ENCODE data around the gene CETP.

CETP gene

DNA sequence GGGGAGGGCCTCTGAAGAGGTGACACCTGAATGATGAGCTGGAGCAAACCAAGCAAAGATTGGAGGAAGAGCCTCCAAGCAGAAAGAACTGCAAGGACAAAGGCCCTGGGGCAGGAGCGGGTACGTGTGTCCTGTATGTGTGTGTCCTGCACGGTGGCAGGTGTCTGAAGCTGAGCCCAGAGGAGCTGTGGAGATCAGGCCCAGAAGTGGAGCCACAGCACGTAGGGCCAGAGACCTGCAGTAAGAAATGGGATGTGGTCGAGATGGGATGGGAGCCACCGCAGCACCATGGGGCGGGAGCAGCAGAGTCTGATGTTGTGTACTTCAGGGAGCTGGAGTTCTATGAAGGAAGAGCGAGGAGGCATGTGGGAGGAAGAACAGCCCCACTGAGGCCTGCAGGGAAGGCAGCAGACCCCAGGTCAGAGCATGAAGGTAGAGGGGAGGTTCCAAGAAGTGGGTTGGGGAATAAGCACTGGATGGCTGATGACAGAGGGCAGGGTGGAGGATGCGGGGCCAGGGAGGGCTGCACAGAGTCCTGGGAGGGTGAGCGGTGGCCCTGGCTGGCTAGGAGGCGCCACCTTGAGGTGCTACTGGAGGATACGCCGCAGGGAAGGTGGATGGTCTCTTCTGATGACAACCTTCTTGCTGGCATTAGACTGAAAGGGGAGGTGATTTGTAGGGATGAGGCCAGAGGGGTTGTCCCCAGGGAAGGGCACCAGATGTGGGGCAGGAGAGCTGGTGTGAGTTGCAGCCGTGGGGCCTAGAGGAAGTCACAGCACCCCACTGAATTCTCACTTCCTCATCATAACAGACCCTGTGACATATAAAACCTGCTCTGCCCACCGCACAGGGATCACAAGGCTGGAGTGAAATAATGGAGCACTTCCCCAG, 10.6 kb upstream of the CETP start:
- no peak overlapping the region for H3K9ac ChIP-seq (ENCODE audit: low read length)
- H3K27me3 ChIP-seq (ENCODE audit: control insufficient read depth, insufficient read depth, low read length) = no peaks in the 10 kb centered on the region
- no peak overlapping the region for H3K4me3 ChIP-seq (ENCODE audit: low read length)

DNA sequence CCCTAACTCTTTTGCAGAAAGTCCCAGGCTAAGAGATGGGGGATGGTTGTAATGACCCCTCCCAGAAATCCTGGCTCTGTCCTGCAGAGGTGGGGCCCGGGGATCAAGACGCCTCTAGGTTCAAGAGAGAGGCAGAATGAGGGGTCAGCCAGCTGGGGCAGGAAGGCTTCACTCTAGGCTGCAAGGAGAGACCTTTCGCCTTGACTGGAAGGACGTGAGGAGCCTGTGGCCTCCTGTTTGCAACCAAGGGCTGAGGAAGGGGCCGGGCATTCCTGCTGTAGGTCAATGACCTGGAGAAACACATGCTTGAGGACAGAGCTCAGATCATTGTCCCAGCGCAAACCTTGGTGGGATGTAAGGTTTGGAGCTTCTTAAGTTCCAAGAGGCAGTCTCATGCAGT, 8.7 kb upstream of the CETP start:
- Histone ChIP-seq H3K36me3 (ENCODE audit: control insufficient read depth, insufficient read depth, low read length) (no peaks in the 10 kb centered on the region), H3K4me3 (ENCODE audit: low read length) (no peak overlapping the region), H3K9ac (ENCODE audit: low read length) (no peak overlapping the region), H3K27me3 (ENCODE audit: control insufficient read depth, insufficient read depth, low read length) (no peaks in the 10 kb centered on the region), H3K9me3 (ENCODE audit: control insufficient read depth, low read length) (no peaks in the 10 kb centered on the region), H3K4me1 (ENCODE audit: control insufficient read depth, insufficient read depth, low read length) (no peaks in the 10 kb centered on the region)

More for the DNA sequence above, 10.6 kb upstream of the CETP start:
- Histone ChIP-seq H3K9me3 (ENCODE audit: control insufficient read depth, low read length) (no peaks in the 10 kb centered on the region), H3K36me3 (ENCODE audit: control insufficient read depth, insufficient read depth, low read length) (no peaks in the 10 kb centered on the region), H3K4me1 (ENCODE audit: control insufficient read depth, insufficient read depth, low read length) (no peaks in the 10 kb centered on the region)

DNA sequence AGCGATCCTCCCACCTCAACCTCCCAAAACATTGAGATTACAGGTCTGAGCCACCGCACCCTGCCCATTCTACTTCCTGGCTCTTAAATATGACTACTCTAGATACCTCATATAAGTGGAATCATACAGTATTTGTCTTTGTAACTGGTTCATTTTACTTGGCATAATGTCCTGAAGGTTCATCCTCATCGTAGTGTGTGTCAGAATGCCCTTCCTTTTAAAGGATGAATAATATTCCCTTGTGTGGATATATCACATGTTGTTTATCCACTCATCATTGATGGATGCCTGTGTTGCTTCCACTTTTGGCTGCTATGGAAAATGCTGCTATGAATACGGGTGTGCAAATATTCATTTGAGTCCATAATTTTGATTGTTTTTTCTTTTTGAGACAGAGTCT, 5.7 kb upstream of the CETP start:
- no peaks in the 10 kb centered on the region for H3K9me3 ChIP-seq (ENCODE audit: control insufficient read depth, low read length)

DNA sequence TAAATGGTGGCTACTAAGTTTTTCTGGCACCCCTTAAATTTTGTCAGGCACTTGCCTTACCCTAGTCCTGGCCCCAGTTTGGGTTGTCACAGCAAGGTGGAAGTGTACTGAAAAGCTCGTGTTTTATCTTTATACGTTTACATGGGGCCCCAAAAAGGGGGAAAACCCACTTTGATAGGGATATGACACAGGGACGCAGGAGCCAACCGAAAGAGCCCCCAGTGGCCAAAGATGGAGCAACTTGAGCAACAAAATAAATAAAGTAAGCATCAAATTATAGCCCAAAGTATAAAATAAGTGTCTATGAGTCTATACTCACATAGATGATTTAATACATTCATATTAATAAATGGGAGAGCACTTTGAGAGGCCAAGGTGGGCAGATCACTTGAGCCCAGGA, 5.0 kb upstream of the CETP start:
- Histone ChIP-seq H3K9me3 (ENCODE audit: control insufficient read depth, low read length) (no peaks in the 10 kb centered on the region), H3K36me3 (ENCODE audit: control insufficient read depth, insufficient read depth, low read length) (no peaks in the 10 kb centered on the region), H3K27me3 (ENCODE audit: control insufficient read depth, insufficient read depth, low read length) (no peaks in the 10 kb centered on the region), H3K4me3 (ENCODE audit: low read length) (no peak overlapping the region), H3K4me1 (ENCODE audit: control insufficient read depth, insufficient read depth, low read length) (no peaks in the 10 kb centered on the region), H3K9ac (ENCODE audit: low read length) (no peak overlapping the region)

More for the DNA sequence above, 5.7 kb upstream of the CETP start:
- H3K27me3 ChIP-seq (ENCODE audit: control insufficient read depth, insufficient read depth, low read length) = no peaks in the 10 kb centered on the region
- H3K36me3 ChIP-seq (ENCODE audit: control insufficient read depth, insufficient read depth, low read length) = no peaks in the 10 kb centered on the region
- H3K4me1 ChIP-seq (ENCODE audit: control insufficient read depth, insufficient read depth, low read length) = no peaks in the 10 kb centered on the region
- H3K9ac ChIP-seq (ENCODE audit: low read length) = no peak overlapping the region
- H3K4me3 ChIP-seq (ENCODE audit: low read length) = no peak overlapping the region

DNA sequence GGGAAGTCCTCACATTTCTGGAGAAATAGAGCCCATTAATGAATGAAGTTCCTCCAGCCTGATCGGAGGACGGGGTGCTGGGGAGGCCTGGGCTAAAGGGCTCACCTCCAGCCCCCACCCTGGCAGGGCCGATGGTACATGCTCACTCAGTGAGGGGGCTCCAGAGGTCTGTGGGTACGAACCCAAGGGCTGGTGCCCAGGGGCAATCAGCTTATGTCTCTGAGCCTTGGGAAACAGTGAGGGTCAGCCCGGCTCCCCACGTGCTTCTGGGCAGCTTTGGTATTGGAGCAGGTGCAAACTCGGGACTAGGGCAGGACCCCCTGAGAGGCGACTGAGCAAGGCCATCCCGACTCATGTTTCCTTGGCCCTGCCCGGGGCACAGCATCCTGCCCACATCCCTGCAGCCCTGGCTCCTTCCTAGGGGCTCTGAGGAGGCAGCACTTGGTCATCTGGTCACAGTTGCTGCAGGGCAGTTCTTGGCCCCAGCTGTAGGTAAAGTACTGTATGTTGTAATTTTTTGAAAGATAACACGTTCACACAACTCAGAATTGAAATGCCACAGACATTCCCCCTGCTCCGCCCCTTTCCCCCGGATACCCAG, 969 bp upstream of the CETP start:
- Histone ChIP-seq H3K36me3 (ENCODE audit: control insufficient read depth, insufficient read depth, low read length) (no peaks in the 10 kb centered on the region), H3K4me3 (ENCODE audit: low read length) (no peak overlapping the region), H3K9ac (ENCODE audit: low read length) (no peak overlapping the region), H3K4me1 (ENCODE audit: control insufficient read depth, insufficient read depth, low read length) (peaks cover 3% of the 10 kb centered on the region), H3K27me3 (ENCODE audit: control insufficient read depth, insufficient read depth, low read length) (no peaks in the 10 kb centered on the region), H3K9me3 (ENCODE audit: control insufficient read depth, low read length) (no peaks in the 10 kb centered on the region)

DNA sequence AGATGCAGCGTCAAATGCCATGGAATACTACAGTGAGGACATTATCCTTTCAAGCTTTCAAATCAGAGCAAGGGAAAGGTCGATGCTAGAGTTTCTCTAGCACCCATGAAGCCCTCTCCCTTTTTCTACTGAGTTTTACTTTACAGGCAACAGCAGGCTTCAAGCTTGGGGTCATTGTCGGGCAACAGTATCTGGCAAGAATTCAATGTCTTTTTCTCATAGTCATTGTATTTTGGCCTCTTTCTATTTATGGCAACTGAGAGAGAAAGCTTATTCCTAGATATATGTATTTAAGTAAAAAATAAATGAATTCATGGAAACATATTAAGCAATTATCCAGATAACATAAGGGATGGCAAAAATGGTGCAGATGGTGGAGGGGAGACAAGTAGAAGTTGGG, 364 bp upstream of the CETP start:
- no peaks in the 10 kb centered on the region for H3K9me3 ChIP-seq (ENCODE audit: control insufficient read depth, low read length)
- H3K4me3 ChIP-seq (ENCODE audit: low read length) = no peak overlapping the region
- H3K36me3 ChIP-seq (ENCODE audit: control insufficient read depth, insufficient read depth, low read length) = no peaks in the 10 kb centered on the region
- peaks cover 3% of the 10 kb centered on the region for H3K4me1 ChIP-seq (ENCODE audit: control insufficient read depth, insufficient read depth, low read length)
- no peak overlapping the region for H3K9ac ChIP-seq (ENCODE audit: low read length)
- H3K27me3 ChIP-seq (ENCODE audit: control insufficient read depth, insufficient read depth, low read length) = no peaks in the 10 kb centered on the region

DNA sequence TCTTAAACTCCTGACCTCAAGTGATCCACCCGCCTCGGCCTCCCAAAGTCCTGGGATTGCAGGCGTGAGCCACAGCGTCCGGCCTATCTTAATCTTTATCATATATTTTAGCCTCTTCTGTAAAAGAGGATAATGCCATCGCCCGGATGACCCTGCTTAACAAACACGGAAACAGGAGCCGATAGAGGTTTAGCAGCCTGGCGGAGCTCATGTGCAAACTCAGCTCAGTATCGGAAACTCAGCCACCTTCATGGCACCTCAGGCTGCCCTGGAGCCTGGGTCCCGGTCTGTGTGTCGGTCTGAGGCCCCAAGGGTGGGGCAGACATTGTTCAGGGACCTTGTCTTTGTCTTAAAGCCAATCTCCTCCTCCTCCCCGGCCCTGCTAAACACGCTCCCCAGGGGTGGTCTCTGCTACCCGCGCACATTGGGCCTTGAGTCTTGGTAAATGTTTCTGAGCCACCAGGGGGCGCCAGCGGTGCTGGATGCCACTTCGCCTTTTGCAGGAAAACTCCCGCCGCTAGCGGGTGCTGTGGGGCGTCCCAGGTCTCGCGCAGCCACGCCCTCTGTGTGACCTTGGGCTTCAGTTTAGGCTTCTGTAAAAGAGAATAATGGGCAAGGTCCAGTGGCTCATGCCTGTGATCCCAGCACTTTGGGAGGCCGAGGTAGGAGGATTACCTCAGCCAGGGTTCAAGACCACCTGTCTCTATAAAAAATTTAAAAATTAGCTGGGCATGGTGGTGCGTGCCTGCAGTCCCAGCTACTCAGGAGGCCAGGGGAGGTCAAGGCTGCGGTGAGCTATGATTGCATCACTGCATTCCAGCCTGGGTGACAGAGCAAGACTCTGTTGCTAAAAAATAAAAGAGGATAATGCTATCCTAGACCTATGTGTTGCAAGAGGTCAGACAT, 2.7 kb downstream of the CETP start:
- Histone ChIP-seq H3K9me3 (ENCODE audit: control insufficient read depth, low read length) (no peaks in the 10 kb centered on the region), H3K36me3 (ENCODE audit: control insufficient read depth, insufficient read depth, low read length) (no peaks in the 10 kb centered on the region), H3K4me3 (ENCODE audit: low read length) (no peak overlapping the region), H3K4me1 (ENCODE audit: control insufficient read depth, insufficient read depth, low read length) (peaks cover 3% of the 10 kb centered on the region), H3K9ac (ENCODE audit: low read length) (peak overlapping the region; percentile 10), H3K27me3 (ENCODE audit: control insufficient read depth, insufficient read depth, low read length) (no peaks in the 10 kb centered on the region)

DNA sequence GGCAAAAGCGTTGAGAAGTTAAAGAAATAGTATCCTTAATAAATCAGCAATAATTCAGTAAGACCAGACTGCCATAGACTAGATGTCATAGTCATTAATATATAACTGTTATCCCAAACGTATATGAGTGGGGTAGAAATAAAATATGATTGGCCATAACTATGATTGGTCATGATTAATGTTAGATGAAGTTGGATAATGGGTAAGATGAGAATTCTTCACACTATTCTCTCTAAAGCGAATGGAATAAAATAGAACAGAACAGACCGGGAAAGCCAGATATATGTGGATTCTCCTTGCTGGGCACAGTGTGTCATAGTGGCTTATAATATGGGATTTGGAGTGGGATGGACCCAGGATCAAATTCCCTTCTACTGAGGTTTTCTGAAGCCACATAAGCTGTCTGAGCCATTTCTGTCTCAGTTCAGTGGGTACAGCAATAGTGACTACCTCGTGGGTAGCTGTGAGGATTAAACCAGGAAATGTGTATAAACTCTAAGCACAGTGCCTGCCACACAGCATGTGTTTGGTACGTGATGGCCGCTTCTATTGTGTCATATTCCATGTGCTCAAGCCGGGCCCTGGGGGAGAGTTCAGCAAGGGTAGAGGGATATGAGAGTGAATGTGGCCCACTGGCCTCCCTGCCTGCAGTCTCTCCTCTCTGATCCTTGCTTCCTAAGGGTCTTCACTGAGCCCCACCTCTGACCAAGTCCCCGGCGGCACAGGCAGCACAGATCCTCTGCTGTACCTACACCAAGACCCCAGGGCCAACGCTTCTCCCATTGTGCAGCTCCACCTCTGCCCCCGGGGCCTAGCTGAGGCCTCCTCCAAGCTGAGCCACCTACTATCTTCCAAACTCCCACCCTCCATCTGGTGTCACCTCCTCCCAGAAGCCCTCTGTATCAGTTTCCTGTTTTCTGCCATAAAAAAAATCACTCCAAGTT, 3.7 kb downstream of the CETP start:
- H3K4me3 ChIP-seq (ENCODE audit: low read length) = no peak overlapping the region
- H3K36me3 ChIP-seq (ENCODE audit: control insufficient read depth, insufficient read depth, low read length) = no peaks in the 10 kb centered on the region
- no peaks in the 10 kb centered on the region for H3K27me3 ChIP-seq (ENCODE audit: control insufficient read depth, insufficient read depth, low read length)
- no peaks in the 10 kb centered on the region for H3K9me3 ChIP-seq (ENCODE audit: control insufficient read depth, low read length)
- no peak overlapping the region for H3K9ac ChIP-seq (ENCODE audit: low read length)
- H3K4me1 ChIP-seq (ENCODE audit: control insufficient read depth, insufficient read depth, low read length) = peaks cover 3% of the 10 kb centered on the region

DNA sequence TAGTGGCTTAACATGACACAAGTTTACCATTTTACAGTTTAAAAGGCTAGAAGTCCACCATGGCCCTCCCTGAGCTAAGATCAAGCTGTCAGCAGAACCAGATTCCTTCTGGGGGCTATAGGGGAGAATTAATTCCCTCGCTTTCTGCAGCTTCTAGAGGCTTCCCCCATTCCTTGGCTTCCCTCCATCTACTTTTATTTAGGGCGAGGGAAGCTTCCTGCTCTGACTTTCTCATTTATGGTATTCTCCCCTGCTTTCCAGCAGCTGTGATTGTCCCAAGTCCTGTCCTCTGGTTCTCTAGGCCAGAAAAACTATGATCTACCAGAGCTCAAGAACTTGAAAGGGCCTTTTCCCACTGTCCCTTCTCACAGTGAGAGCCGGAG, 4.3 kb downstream of the CETP start:
- Histone ChIP-seq H3K36me3 (ENCODE audit: control insufficient read depth, insufficient read depth, low read length) (no peaks in the 10 kb centered on the region), H3K9ac (ENCODE audit: low read length) (no peak overlapping the region), H3K4me1 (ENCODE audit: control insufficient read depth, insufficient read depth, low read length) (peaks cover 3% of the 10 kb centered on the region), H3K4me3 (ENCODE audit: low read length) (no peak overlapping the region), H3K9me3 (ENCODE audit: control insufficient read depth, low read length) (no peaks in the 10 kb centered on the region), H3K27me3 (ENCODE audit: control insufficient read depth, insufficient read depth, low read length) (no peaks in the 10 kb centered on the region)

DNA sequence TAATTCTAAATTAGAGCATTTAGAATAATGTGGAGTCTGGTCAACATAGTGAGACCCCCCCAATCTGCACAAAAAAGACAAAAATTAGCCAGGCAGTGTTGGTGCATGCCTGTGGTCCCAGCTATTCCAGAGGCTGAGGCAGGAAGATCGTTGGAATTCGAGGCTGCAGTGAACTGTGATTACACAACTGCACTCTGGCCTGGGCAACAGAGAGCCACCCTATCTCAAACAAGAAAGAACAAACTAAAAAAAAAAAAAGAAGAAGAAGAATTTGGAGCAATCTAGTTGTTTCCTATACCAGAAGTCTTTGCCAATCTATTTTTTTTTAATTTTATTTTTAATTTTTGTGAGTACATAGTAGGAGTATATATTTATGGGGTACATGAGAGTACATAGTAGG, 6.0 kb downstream of the CETP start:
- Histone ChIP-seq H3K36me3 (ENCODE audit: control insufficient read depth, insufficient read depth, low read length) (no peaks in the 10 kb centered on the region), H3K4me1 (ENCODE audit: control insufficient read depth, insufficient read depth, low read length) (peaks cover 3% of the 10 kb centered on the region), H3K9me3 (ENCODE audit: control insufficient read depth, low read length) (no peaks in the 10 kb centered on the region), H3K27me3 (ENCODE audit: control insufficient read depth, insufficient read depth, low read length) (peaks cover 4% of the 10 kb centered on the region), H3K9ac (ENCODE audit: low read length) (no peak overlapping the region), H3K4me3 (ENCODE audit: low read length) (no peak overlapping the region)

DNA sequence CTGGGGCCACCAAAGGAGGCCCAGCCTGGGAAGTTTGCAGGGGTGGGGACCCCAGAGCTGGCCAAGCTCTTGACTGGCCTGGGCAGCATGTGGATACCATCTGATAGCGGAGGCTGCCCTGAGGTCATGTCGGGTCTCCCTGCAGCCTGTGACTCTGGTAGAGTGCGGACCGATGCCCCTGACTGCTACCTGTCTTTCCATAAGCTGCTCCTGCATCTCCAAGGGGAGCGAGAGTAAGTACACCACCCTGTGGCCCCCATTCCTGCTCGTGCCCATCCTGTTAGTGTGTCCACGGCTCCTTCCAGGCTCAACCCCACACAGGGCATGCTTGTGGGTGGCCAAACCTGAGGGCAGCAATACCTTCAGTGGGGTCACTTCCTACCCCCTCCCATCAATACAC, 8.0 kb downstream of the CETP start:
- no peaks in the 10 kb centered on the region for H3K4me1 ChIP-seq (ENCODE audit: control insufficient read depth, insufficient read depth, low read length)
- H3K9me3 ChIP-seq (ENCODE audit: control insufficient read depth, low read length) = no peaks in the 10 kb centered on the region
- no peak overlapping the region for H3K4me3 ChIP-seq (ENCODE audit: low read length)
- no peaks in the 10 kb centered on the region for H3K36me3 ChIP-seq (ENCODE audit: control insufficient read depth, insufficient read depth, low read length)
- no peak overlapping the region for H3K9ac ChIP-seq (ENCODE audit: low read length)
- H3K27me3 ChIP-seq (ENCODE audit: control insufficient read depth, insufficient read depth, low read length) = peaks cover 6% of the 10 kb centered on the region
